GM12874 (cell line): ENCODE measurements around the gene BCAS3.

Experiments
- CTCF ChIP-seq: IDR thresholded peaks from 2 replicates; pipeline ENCODE4 v1.5.1; 2011; ENCODE audit warnings: low read depth, mild to moderate bottlenecking, control low read depth, low read length, moderate library complexity; ENCODE audit not compliant: insufficient read depth

Gene BCAS3

GRCh38 chr17:61075988-61076387, 398.3 kb downstream of the BCAS3 start:
- no peak for TF ChIP-seq CTCF

GRCh38 chr17:61076621-61077031, 399.0 kb downstream of the BCAS3 start:
- no peak for TF ChIP-seq CTCF

- TF ChIP-seq CTCF = no peak
These were observed 404.3 kb downstream of the BCAS3 start for GRCh38 chr17:61081959-61082358.

- no peak for TF ChIP-seq CTCF
These were observed 406.6 kb downstream of the BCAS3 start for GRCh38 chr17:61084260-61084659.

GRCh38 chr17:61087024-61087423, 409.4 kb downstream of the BCAS3 start:
- TF ChIP-seq CTCF = no peak

- no peak for TF ChIP-seq CTCF
These were observed 410.9 kb downstream of the BCAS3 start for GRCh38 chr17:61088556-61088955.

GRCh38 chr17:61091096-61091495, 413.4 kb downstream of the BCAS3 start:
- TF ChIP-seq CTCF = no peak

GRCh38 chr17:61097781-61098180, 420.1 kb downstream of the BCAS3 start:
- TF ChIP-seq CTCF = no peak
